HuH-7 (cell line): Measurements from ENCODE around the gene LUM.
"Not testable (repeated sequence)": the region's sequence is repeated elsewhere in the genome, so short reads cannot be mapped to it uniquely, and the experiment has no call there.

ENCODE experiments used
- DNase-seq: peaks from one replicate; pipeline ENCODE4 v3.0.0; 2011; ENCODE audit warnings: low spot score

The LUM gene

DNA sequence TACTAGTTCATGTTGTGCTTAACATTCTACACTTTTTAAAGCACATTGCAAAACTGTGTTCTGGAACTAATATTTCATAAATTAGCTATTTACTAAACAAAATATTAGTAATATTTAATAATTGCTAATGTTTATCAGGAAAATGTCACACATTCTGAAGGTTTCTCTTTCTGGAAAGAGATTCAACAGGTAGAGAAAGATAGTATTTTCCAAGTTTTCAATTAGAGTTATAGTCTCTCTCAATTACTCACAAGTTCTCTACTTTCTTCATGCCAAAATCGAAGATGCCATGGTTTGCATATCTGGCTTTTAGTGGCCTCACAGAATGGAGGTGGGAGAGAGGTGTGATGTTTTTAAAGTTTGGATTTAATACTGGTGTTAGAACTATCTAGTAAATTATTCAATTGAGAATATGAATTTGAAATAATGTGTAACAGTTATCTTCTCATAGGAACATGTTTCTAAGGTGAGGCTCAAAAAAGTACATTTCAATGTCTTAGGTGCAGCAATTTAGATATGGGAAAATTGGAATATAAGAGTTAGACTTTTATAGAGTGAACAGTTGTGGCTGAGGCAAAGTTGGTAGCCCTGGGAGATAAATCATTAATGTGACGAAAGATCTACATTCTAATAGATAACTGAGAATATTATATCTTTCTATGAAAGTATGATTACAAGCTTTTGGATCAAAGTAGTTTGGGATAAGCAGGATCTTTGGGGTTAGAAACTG lies 1.5 kb downstream of the LUM start:
- DNase-seq, result no peak

- DNase-seq, result no peak
Observed at GRCh38 chr12:91109148-91109564, 2.1 kb downstream of the LUM start.

DNA sequence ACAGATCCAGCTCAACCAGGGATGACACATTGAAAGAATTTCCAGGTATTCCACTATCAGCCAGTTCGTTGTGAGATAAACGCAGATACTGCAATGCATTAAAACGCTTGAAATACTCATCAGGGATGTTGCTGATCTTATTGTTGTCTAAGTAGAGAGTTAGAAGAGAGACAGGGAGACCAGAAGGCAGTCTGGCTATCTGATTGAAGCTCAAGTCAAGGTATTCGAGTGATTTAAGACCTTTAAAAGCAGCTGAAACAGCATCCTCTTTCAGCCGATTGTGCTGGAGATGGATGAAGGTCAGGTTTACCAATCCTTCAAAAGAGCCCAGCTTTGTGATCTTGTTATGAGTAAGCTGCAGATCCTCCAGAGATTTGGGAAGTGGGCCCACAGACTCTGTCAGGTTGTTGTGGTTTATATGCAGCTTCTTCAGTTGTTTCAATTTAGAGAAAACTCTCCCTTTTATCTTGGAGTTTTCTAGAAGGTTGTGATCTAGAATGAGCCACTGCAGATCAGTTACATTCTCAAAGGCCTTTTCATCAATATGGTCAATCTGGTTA lies 3.0 kb downstream of the LUM start:
- DNase-seq, result no peak

DNA sequence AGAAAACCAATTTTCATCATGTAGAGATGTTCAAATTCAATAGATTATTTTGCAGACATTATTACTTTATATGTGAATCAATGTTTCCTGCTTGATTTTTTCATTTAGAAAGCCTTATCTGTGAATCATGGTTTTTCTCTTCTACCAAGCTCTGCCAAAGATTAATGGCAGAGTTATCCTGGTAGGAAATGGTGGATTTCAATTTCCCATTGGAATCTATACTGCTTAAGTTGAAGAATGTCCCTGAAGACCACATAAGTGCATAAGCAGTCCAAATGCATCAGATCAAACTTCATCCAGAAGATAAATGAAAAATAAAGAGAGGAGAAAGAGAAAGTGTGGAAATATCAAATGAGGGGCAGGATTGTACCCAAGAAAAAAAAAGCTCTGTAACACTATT lies 5.0 kb downstream of the LUM start:
- DNase-seq, result no peak

- no peak for DNase-seq
Observed at GRCh38 chr12:91105807-91106206, 5.5 kb downstream of the LUM start.

GRCh38 chr12:91104812-91105466 lies 6.4 kb downstream of the LUM start:
- no peak for DNase-seq

- no peak for DNase-seq
Observed at GRCh38 chr12:91103624-91104023, 7.7 kb downstream of the LUM start.

GRCh38 chr12:91103101-91103500 lies 8.2 kb downstream of the LUM start:
- DNase-seq, result no peak

DNA sequence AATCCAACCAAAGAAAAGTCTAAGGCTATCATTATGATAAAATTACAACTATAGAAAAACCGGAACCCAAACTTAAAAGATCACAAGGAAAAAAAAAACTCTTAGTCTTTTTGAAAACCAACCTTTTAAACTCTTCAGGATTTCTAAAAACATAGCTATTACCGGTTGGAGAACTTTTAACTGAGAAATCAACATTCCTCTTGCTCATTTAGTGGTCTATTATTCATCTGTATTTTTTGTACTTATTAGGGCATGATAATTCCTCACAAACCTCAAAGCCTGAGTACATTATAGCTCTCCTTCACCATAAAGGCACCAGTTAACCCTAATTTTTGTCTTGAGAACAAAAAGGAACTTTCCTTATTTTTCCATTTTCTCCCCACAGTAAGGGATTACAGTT lies 10.4 kb downstream of the LUM start:
- DNase-seq, result no peak

- no peak for DNase-seq
Observed at GRCh38 chr12:91099836-91100235, 11.5 kb downstream of the LUM start.

- DNase-seq, result no peak
Observed at GRCh38 chr12:91099341-91099740, 12.0 kb downstream of the LUM start.

- DNase-seq, result no peak
Observed at GRCh38 chr12:91098941-91099340, 12.4 kb downstream of the LUM start.

DNA sequence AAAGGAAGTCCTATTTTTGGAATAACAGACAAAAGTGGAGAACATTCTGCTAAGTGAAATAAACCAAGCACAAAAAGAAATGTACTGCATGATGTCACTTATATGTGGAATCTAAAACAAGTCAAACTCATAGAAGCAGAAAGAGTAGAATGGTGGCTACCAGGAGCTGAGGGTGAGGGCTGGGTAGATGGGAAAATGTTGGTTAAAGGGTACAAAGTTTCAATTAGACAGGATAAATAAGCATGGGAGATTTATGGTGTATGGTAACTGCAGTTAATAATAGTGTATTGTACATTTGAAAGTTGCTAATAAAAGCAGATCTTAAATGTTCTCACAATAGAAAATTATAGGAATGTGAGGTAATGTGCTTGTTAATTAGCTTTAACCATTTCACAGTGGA lies 12.8 kb downstream of the LUM start:
- DNase-seq, result no peak

DNA sequence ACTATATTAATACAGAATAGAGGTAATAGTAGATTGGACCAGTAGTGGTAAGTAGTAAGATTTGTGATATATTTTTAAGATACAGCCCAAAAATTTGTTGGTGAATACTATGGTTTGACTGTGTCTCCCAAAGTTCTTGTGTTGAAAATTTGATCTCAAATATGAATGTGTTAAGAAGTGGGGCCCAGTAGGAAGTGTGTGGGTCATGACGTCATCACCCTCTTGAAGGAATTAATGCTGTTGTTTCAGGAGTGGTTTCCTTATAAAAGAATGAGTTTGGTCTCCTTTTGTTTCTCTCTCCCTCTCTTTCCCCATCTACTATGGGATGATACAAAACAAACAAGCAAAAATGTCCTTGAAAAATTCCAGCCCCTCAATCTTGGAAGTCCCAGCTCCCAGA lies 16.3 kb downstream of the LUM start:
- no peak for DNase-seq

- DNase-seq, result no peak
Observed at GRCh38 chr12:91094032-91094662, 17.1 kb downstream of the LUM start.

DNA sequence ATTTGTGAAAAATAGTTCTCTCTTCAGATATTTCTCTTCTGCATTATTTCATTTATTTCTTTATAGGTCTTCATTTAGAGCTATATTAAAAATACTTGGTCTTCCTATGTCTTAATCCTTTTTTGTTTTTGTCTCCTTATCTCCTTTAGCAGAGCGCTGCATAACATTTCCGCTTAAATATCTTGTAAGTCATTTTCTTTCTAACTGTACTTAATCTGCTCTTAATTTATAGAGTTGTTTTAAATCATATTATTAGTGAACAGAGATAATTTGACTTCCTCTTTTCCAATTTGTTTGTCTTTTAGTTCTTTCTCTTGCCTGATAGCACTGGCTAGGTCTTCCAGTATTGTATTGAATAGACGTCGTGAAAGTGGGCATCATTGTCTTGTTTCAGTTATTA lies 18.0 kb downstream of the LUM start:
- DNase-seq, result no peak

GRCh38 chr12:91091916-91092715 lies 19.2 kb downstream of the LUM start:
- DNase-seq, result no peak

DNA sequence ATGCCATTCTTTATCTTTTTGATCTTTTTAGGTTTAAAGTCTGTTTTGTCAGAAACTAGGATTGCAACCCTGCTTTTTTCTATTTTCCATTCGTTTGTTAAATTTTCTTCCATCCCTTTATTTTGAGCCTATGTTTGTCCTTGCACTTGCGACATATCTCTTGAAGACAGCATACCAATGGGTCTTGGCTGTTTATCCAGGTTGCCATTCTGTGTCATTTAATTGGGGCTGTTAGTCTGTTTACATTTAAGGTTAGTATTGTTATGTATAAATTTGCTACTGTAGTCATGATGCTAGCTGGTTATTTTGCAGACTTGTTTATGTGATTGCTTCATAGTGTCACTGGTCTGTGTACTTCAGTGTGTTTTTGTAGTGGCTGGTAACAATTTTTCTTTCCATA lies 21.3 kb downstream of the LUM start:
- not testable (repeated sequence) for DNase-seq

GRCh38 chr12:91080041-91080440 lies 31.3 kb downstream of the LUM start:
- no peak for DNase-seq

DNA sequence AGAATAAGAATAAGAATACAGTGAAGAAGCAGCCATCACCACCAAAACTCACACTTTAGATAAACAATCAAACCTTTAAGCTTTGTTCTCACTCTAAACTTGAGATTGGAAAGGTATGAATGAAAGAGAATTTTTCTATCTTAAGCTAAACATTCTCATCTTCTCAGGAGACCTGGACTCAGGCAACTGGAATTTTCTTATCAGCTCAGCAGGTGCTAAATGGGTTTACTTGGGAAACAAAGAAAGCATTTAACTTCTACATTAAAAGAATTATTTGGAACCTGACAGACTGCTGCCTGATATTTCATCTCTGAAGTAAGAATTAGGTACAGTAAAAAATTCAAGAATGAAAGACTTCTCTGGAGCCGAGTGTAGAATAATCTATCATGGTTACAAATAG lies 32.8 kb downstream of the LUM start:
- no peak for DNase-seq

GRCh38 chr12:91077228-91077954 lies 33.9 kb downstream of the LUM start:
- no peak for DNase-seq

- DNase-seq, result no peak
Observed at GRCh38 chr12:91074851-91075250, 36.4 kb downstream of the LUM start.
